Psoas muscle (tissue), 8 donors: ENCODE data around the gene CSAD. TPM values are rescaled to one million over a fixed set of nuclear protein-coding genes. Genes with fewer than 3 reads are reported as not detected.

ENCODE experiments used
- ATAC-seq, 4 donors: fragments of 200-7000 bp; cut with Tn5 transposase; one replicate each; pipeline ENCODE4 v1.9.1; 2020; ENCODE audit warnings: moderate library complexity in 3 of 4, mild to moderate bottlenecking in 2 of 4
- DNase-seq, 2 donors: peaks; one replicate each; pipeline ENCODE4 v3.0.0-alpha.2; 2020
- H3K27ac ChIP-seq: fragments of 200-600 bp; one replicate; pipeline ENCODE4 v1.8.0; 2022
- H3K27me3 ChIP-seq, 3 donors: fragments of 200-600 bp in 1 of 3; one replicate each; pipeline versions ENCODE4 v1.6.1 to v1.8.0; 2013 to 2022; ENCODE audit warnings: low read length in 2 of 3, mild to moderate bottlenecking in 2 of 3, moderate library complexity in 1 of 3; ENCODE audit not compliant: insufficient read depth in 3 of 3
- H3K36me3 ChIP-seq, 2 donors: fragments of 200-600 bp in 1 of 2; one replicate each; pipeline versions ENCODE4 v1.6.1 to v1.8.0; 2013 to 2022; ENCODE audit warnings: low read depth in 1 of 2, mild to moderate bottlenecking in 1 of 2, moderate library complexity in 1 of 2; ENCODE audit not compliant: insufficient read depth in 1 of 2
- H3K4me1 ChIP-seq: fragments of 200-600 bp; one replicate; pipeline ENCODE4 v1.8.0; 2022
- H3K4me3 ChIP-seq: fragments of 200-600 bp; one replicate; pipeline ENCODE4 v1.8.0; 2022; ENCODE audit warnings: mild to moderate bottlenecking
- H3K9me3 ChIP-seq: fragments of 200-600 bp; one replicate; pipeline ENCODE4 v1.8.0; 2022
- WGBS, 3 donors: extraction: QIAGEN DNeasy Blood & Tissue Kit; methylation state at CpG; one replicate each; pipeline versions ENCODE4 v1.1.6 to v1.1.7; 2013; 5-methylcytosine and 5-hydroxymethylcytosine counted together
- intact Hi-C, 2 donors: fragments of 100-400 bp; cut with DNase I; formaldehyde crosslinking; loops; one replicate each; pipeline versions ENCODE4 v1.11.0 to v1.14.2; 2022
- polyA plus RNA-seq, 3 donors: library from polyadenylated mRNA; stranded (reverse); fragments of 200-250 nt; gene quantifications; one replicate each; pipeline ENCODE4 v1.2.3, GENCODE V29; 2013
- total RNA-seq, 4 donors: library from RNA; stranded (reverse); fragmentation: NEBNext Ultra II Directional in 2 of 4; extraction: Animal tissue kit (Norgen Biotek cat#: 25700) in 2 of 4; gene quantifications; one replicate each; pipeline versions ENCODE4 v1.2.1 to v1.2.4, GENCODE V29; 2021 to 2023
- TF ChIP-seq, protein P1 (sequence below): fragments of 200-600 bp; IDR thresholded peaks from one replicate; pipeline ENCODE4 v1.8.0; 2022; ENCODE audit warnings: antibody characterized with exemption
- donor health status: healthy with polysubstance abuse.
- donor health status: DM: no; HTN: no; CAD: no; lungs with moderate emphysema.
- donor health status: Bipolar disorder and iron deficiency.
- donor health status: healthy.
- donor health status: DM: yes; HTN: yes; CAD: no.
- donor health status: DM: no; HTN: no; CAD: no.
- donor health status: DM: no; HTN: no; CAD: no.
- donor health status: DM: yes; HTN: yes; CAD: no.

Gene CSAD
- total and polyA plus RNA-seq, 7 donors: 3.9 to 7.8 (median 6.3) TPM

DNA sequence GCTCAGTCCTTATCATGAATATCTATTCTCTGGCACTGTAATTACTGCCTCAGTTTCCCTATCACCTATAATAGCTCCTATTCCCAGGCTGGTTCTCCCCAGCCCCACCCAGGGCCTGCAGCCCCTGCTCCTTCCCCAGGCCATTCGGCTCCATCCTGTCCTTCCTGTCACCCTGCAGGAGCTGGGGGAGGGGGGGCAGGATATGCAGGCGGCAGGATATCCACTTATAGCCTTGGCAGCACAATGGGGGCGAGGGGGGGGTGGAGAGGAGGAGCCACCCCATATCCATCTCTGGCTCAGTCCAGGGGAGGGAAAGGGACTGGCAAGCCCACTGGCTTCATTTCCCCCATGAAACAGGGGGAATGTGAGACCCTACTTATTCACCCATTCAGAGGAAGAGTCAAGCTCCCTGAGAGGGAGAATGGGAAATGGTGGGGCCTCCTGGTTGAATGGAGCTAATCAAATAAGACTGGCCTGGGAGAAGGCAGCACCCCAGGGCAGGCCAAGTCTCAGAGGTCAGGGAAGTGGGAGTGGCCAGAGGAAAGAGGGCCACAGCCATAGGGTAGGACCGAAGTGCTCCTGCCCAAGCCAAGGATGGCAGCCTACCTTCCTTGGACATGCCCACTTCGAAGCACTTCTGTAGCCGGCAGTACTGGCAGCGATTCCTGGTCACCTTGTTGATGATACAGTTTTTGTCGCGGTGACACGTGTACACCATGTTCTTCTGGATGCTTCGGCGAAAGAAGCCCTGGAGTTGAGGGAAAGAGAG is 34.1 kb upstream of the CSAD start:
- peak overlapping the region; percentile 7 for H3K4me3 ChIP-seq
- DNase-seq (peak; percentile 61 to 77), ATAC-seq (peak in 2 of 4 donors; percentile 26 to 27)
- H3K27ac ChIP-seq: peak overlapping the region; percentile 30
- TF ChIP-seq, protein P1, sequence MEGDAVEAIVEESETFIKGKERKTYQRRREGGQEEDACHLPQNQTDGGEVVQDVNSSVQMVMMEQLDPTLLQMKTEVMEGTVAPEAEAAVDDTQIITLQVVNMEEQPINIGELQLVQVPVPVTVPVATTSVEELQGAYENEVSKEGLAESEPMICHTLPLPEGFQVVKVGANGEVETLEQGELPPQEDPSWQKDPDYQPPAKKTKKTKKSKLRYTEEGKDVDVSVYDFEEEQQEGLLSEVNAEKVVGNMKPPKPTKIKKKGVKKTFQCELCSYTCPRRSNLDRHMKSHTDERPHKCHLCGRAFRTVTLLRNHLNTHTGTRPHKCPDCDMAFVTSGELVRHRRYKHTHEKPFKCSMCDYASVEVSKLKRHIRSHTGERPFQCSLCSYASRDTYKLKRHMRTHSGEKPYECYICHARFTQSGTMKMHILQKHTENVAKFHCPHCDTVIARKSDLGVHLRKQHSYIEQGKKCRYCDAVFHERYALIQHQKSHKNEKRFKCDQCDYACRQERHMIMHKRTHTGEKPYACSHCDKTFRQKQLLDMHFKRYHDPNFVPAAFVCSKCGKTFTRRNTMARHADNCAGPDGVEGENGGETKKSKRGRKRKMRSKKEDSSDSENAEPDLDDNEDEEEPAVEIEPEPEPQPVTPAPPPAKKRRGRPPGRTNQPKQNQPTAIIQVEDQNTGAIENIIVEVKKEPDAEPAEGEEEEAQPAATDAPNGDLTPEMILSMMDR: no peak
- H3K36me3 ChIP-seq: peaks cover 0 to 39% of the 10 kb centered on the region in 2 donors
- no peaks in the 10 kb centered on the region for H3K27me3 ChIP-seq
- H3K4me1 ChIP-seq: peaks cover 16% of the 10 kb centered on the region
- WGBS, 3 donors: 55 to 64% (median 56%) methylated on average over 12 of the region's 12 CpGs
- intact Hi-C loops: no loop called here
- H3K9me3 ChIP-seq: no peaks in the 10 kb centered on the region

GRCh38 chr12:53214221-53214620 is 33.5 kb upstream of the CSAD start:
- Histone ChIP-seq H3K4me1 (peaks cover 16% of the 10 kb centered on the region), H3K27me3 (no peaks in the 10 kb centered on the region), H3K27ac (peak overlapping the region; percentile 30), H3K9me3 (no peaks in the 10 kb centered on the region), H3K36me3 (peaks cover 0 to 39% of the 10 kb centered on the region in 2 donors), H3K4me3 (peak overlapping the region; percentile 7)
- DNase-seq (no peak), ATAC-seq (no peak)
- WGBS, 3 donors: 55 to 65% (median 65%) methylated on average over 5 of the region's 5 CpGs
- TF ChIP-seq, protein P1: no peak
- intact Hi-C loops: no loop called here

DNA sequence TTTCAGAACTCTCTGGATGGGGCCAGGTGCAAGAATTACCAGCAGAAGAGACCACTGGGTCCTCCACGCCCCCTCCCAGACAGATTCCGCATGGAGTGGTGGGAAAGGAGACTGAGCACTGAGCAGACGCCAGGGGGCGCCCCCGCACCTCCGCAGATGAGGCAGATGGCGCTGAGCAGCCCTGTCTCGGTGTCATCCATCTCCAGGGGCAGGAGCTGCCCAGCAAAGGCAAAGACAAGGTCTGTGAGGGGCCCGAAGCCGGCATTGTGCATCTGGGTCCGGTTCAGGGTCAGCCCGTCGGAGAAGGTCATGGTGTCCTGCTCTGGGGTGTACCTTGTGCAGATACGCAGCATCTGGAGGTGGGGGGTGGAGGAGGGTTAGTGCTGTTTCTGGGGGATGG is 32.6 kb upstream of the CSAD start:
- intact Hi-C loops: loop anchor here (1.0 to 2.0 kb wide), 3 partner anchors 38 to 74 kb away; no protein-coding TSS in a partner anchor
- DNase-seq (peak; percentile 86 to 93), ATAC-seq (peak; percentile 77 to 85 (median 82))
- no peaks in the 10 kb centered on the region for H3K27me3 ChIP-seq
- H3K36me3 ChIP-seq: peaks cover 0 to 39% of the 10 kb centered on the region in 2 donors
- peaks cover 13% of the 10 kb centered on the region for H3K4me1 ChIP-seq
- H3K27ac ChIP-seq: no peak overlapping the region
- WGBS, 3 donors: 9 to 12% (median 10%) methylated on average over 14 of the region's 14 CpGs
- H3K4me3 ChIP-seq: no peak overlapping the region
- TF ChIP-seq, protein P1: peak; percentile 93
- no peaks in the 10 kb centered on the region for H3K9me3 ChIP-seq

- DNase-seq: no peak
- 47 to 60% (median 53%) methylated on average over 12 of the region's 12 CpGs for WGBS, 3 donors
- no peak overlapping the region for H3K4me3 ChIP-seq
- TF ChIP-seq, protein P1: no peak
- peaks cover 0 to 39% of the 10 kb centered on the region in 2 donors for H3K36me3 ChIP-seq
- no peaks in the 10 kb centered on the region for H3K9me3 ChIP-seq
- peak in 1 of 4 donors; percentile 2 for ATAC-seq
- H3K27ac ChIP-seq: no peak overlapping the region
- intact Hi-C loops: loop anchor here (1.0 to 2.0 kb wide), 3 partner anchors 38 to 74 kb away; no protein-coding TSS in a partner anchor
- H3K4me1 ChIP-seq: peaks cover 9% of the 10 kb centered on the region
- H3K27me3 ChIP-seq: no peaks in the 10 kb centered on the region
Observed at GRCh38 chr12:53212931-53213330, 32.2 kb upstream of the CSAD start.
